Activated naive CD8-positive, alpha-beta T cell (primary cell): ENCODE measurements around the gene PDIA5.
"Not testable (repeated sequence)": the region's sequence is repeated elsewhere in the genome, so short reads cannot be mapped to it uniquely, and the experiment has no call there.

Experiments used
- H3K27ac Mint-ChIP-seq: one replicate; pipeline ENCODE4 v1.8.0; 2021; ENCODE audit warnings: mixed read lengths
- H3K27me3 Mint-ChIP-seq: one replicate; pipeline ENCODE4 v1.8.0; 2021; ENCODE audit warnings: mixed read lengths
- H3K36me3 Mint-ChIP-seq: one replicate; pipeline ENCODE4 v1.8.0; 2021; ENCODE audit warnings: mixed read lengths
- H3K4me1 Mint-ChIP-seq: one replicate; pipeline ENCODE4 v1.8.0; 2021; ENCODE audit warnings: low read depth, mixed read lengths
- H3K4me3 Mint-ChIP-seq: one replicate; pipeline ENCODE4 v1.8.0; 2021; ENCODE audit warnings: mild to moderate bottlenecking, mixed read lengths
- H3K9me3 Mint-ChIP-seq: one replicate; pipeline ENCODE4 v1.8.0; 2021; ENCODE audit warnings: low read depth, mixed read lengths

The PDIA5 gene

DNA sequence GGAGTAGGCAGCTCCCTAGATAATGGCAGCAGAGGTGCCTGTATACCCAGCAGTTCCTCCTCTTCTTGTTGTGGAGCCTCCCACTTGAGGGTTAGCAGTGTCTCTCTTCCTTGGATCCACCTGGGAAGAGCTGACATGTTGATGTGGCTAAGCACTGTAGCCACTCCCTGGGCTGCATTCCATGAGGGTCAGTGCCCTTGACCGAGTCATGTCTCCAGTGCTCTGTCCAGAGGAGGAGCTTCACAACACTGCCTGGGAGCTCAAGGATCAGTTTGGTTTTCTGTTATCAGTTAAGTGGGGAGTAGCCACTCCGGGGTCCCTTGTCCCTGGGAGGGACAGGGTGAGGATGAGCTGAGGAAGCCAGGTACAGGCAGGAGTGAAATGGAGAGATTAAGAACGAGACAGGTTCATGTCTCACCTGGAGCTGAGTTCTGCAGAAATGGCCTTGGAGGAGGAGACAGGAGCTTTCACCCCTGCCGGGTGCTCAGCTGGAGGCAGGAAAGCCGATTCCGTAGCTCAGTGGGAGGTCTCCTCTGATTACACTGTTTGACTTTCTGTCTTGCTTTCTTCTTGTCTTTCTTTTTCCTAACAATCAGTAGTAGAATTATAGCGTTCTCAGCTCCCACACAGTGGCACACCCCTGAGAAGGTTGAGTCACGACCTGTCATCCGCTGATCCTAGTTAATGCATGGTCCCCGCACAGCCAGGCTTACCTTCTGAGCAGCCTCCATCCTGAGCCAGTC lies 77.0 kb downstream of the PDIA5 start:
- no peaks in the 10 kb centered on the region for H3K4me1 Mint-ChIP-seq
- H3K36me3 Mint-ChIP-seq, result peaks cover 31% of the 10 kb centered on the region
- H3K27me3 Mint-ChIP-seq, result no peaks in the 10 kb centered on the region
- H3K27ac Mint-ChIP-seq, result no peak overlapping the region
- H3K9me3 Mint-ChIP-seq, result no peaks in the 10 kb centered on the region
- H3K4me3 Mint-ChIP-seq, result no peak overlapping the region

GRCh38 chr3:123147754-123148535 lies 81.1 kb downstream of the PDIA5 start:
- Mint-ChIP-seq H3K4me1 (no peaks in the 10 kb centered on the region), H3K27ac (no peak overlapping the region), H3K4me3 (no peak overlapping the region), H3K36me3 (peaks cover 42% of the 10 kb centered on the region), H3K27me3 (no peaks in the 10 kb centered on the region), H3K9me3 (no peaks in the 10 kb centered on the region)

GRCh38 chr3:123148772-123149171 lies 81.9 kb downstream of the PDIA5 start:
- H3K36me3 Mint-ChIP-seq, result peaks cover 40% of the 10 kb centered on the region
- H3K4me1 Mint-ChIP-seq, result no peaks in the 10 kb centered on the region
- H3K4me3 Mint-ChIP-seq, result no peak overlapping the region
- peak overlapping the region; percentile 75 for H3K27ac Mint-ChIP-seq
- H3K9me3 Mint-ChIP-seq, result no peaks in the 10 kb centered on the region
- no peaks in the 10 kb centered on the region for H3K27me3 Mint-ChIP-seq

DNA sequence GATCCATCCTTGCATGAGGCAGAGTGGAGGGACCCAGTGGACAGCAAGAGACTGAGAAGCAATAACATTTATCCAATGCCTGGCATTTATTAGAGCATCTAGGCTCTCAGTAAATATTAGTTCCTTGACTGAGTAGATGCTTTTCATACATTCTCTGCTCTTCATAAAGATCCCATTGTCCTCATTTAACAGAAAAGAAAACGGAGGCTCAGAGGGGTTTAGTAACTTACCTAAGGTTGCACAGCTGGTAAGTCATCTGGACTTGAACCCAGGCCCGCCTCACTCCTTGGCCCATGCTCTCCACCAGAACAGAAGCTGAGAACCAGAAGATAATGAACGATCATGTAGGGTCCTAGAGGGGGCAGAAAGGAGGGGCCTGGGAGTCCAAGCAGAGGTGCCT lies 82.7 kb downstream of the PDIA5 start:
- H3K4me3 Mint-ChIP-seq, result no peak overlapping the region
- no peak overlapping the region for H3K27ac Mint-ChIP-seq
- H3K36me3 Mint-ChIP-seq, result peaks cover 37% of the 10 kb centered on the region
- H3K4me1 Mint-ChIP-seq, result no peaks in the 10 kb centered on the region
- H3K27me3 Mint-ChIP-seq, result no peaks in the 10 kb centered on the region
- H3K9me3 Mint-ChIP-seq, result no peaks in the 10 kb centered on the region

- Mint-ChIP-seq H3K9me3 (no peaks in the 10 kb centered on the region), H3K27ac (peak overlapping the region; percentile 28), H3K36me3 (peaks cover 34% of the 10 kb centered on the region), H3K4me1 (no peaks in the 10 kb centered on the region), H3K27me3 (no peaks in the 10 kb centered on the region), H3K4me3 (no peak overlapping the region)
Observed at GRCh38 chr3:123150449-123151215, 83.8 kb downstream of the PDIA5 start.

GRCh38 chr3:123151251-123151705 lies 84.5 kb downstream of the PDIA5 start:
- H3K27me3 Mint-ChIP-seq, result no peaks in the 10 kb centered on the region
- peaks cover 35% of the 10 kb centered on the region for H3K36me3 Mint-ChIP-seq
- no peaks in the 10 kb centered on the region for H3K9me3 Mint-ChIP-seq
- no peak overlapping the region for H3K27ac Mint-ChIP-seq
- H3K4me3 Mint-ChIP-seq, result no peak overlapping the region
- H3K4me1 Mint-ChIP-seq, result no peaks in the 10 kb centered on the region

DNA sequence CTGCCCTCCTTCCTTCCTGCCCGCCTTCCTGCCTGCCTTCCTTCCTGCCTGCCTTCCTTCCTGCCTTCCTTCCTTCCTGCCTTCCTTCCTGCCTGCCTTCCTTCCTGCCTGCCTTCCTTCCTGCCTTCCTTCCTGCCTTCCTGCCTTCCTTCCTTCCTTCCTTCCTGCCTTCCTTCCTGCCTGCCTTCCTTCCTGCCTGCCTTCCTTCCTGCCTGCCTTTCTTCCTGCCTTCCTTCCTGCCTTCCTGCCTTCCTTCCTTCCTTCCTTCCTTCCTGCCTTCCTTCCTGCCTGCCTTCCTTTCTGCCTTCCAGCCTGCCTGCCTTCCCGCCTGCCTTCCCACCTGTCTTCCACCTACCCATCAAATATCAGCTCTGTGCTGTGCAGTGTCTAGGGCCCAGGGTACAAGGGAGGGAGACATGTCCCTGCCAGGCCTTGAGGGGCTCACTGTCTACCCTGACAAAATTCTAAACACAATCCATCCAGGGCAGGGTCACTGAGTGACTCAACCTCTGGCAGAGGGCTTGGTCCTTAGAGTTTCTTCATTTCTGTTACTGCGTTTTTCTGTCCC lies 85.1 kb downstream of the PDIA5 start:
- Mint-ChIP-seq H3K27ac (peak overlapping the region; percentile 76), H3K36me3 (peaks cover 34% of the 10 kb centered on the region)
- H3K27me3 Mint-ChIP-seq, H3K9me3 Mint-ChIP-seq, H3K4me1 Mint-ChIP-seq, H3K4me3 Mint-ChIP-seq: not testable (repeated sequence)

GRCh38 chr3:123152687-123153086 lies 85.9 kb downstream of the PDIA5 start:
- Mint-ChIP-seq H3K4me1 (no peaks in the 10 kb centered on the region), H3K4me3 (no peak overlapping the region), H3K9me3 (no peaks in the 10 kb centered on the region), H3K27me3 (no peaks in the 10 kb centered on the region), H3K27ac (peak overlapping the region; percentile 59), H3K36me3 (peaks cover 31% of the 10 kb centered on the region)

- no peaks in the 10 kb centered on the region for H3K4me1 Mint-ChIP-seq
- peaks cover 35% of the 10 kb centered on the region for H3K36me3 Mint-ChIP-seq
- H3K27ac Mint-ChIP-seq, result no peak overlapping the region
- H3K9me3 Mint-ChIP-seq, result no peaks in the 10 kb centered on the region
- H3K27me3 Mint-ChIP-seq, result no peaks in the 10 kb centered on the region
- H3K4me3 Mint-ChIP-seq, result no peak overlapping the region
Observed at GRCh38 chr3:123153125-123154019, 86.5 kb downstream of the PDIA5 start.

- no peaks in the 10 kb centered on the region for H3K4me1 Mint-ChIP-seq
- H3K9me3 Mint-ChIP-seq, result no peaks in the 10 kb centered on the region
- H3K36me3 Mint-ChIP-seq, result peaks cover 27% of the 10 kb centered on the region
- H3K27ac Mint-ChIP-seq, result no peak overlapping the region
- no peak overlapping the region for H3K4me3 Mint-ChIP-seq
- H3K27me3 Mint-ChIP-seq, result no peaks in the 10 kb centered on the region
Observed at GRCh38 chr3:123154020-123154985, 87.5 kb downstream of the PDIA5 start.

- Mint-ChIP-seq H3K4me1 (no peaks in the 10 kb centered on the region), H3K27me3 (no peaks in the 10 kb centered on the region), H3K4me3 (no peak overlapping the region), H3K36me3 (peaks cover 25% of the 10 kb centered on the region), H3K27ac (no peak overlapping the region), H3K9me3 (no peaks in the 10 kb centered on the region)
Observed at GRCh38 chr3:123155471-123156011, 88.7 kb downstream of the PDIA5 start.

DNA sequence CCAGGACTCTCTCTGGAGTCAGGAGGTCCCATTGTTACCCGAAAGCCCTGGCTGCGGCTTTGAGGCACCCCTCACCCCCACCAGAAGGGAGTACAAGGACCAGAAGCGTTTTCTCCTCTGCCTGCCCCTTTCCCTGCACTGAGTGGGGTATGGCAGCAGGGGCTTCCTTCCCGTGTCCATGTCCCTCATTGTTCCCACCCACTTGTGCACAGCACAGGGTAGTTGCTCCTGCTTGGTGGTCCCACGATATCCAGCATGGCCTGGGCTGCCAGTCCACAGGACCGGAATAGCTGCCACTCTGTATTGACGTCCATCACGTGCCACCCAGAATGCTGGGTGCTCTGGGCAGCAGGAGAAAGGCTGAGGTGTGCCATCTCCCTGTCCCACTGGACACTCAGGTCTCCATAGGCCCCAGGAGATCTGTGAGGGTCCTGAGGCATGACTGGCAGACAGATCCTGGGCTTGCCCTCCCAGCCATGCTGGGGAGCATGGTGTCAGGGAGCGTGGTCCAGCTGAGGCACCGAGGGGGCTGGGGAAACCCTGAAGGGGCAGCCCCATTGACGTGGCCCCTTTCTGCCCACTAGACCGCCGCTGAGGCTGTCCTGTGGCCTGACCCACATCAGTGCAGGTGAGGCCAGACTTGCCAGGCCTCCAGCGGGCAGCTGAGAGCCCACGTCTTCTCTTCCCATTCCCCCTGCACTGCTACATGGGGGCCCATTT lies 89.6 kb downstream of the PDIA5 start:
- Mint-ChIP-seq H3K36me3 (peaks cover 25% of the 10 kb centered on the region), H3K27ac (no peak overlapping the region), H3K27me3 (no peaks in the 10 kb centered on the region), H3K4me1 (no peaks in the 10 kb centered on the region), H3K4me3 (no peak overlapping the region), H3K9me3 (no peaks in the 10 kb centered on the region)
